Vagina (tissue), 2 donors: ENCODE measurements around the gene PDIA3. TPM values are rescaled to one million over a fixed set of nuclear protein-coding genes. Genes with fewer than 3 reads are reported as not detected.
A peak's percentile ranks its signal among the peaks of the same experiment; 100 is the strongest.
"Not testable (repeated sequence)": the region's sequence is repeated elsewhere in the genome, so short reads cannot be mapped to it uniquely, and the experiment has no call there.

Experiments used
- DNase-seq, 2 donors: peaks; one replicate each; pipeline ENCODE4 v3.0.0-alpha.2; 2017; ENCODE audit errors: extremely low spot score in 2 of 2
- H3K27ac ChIP-seq: fragments of 200-600 bp; sonication (generic); one replicate; pipeline ENCODE4 v1.5.1; 2019
- H3K27me3 ChIP-seq: fragments of 200-600 bp; sonication (generic); one replicate; pipeline ENCODE4 v1.5.1; 2019
- H3K36me3 ChIP-seq, 2 donors: fragments of 200-600 bp; sonication (generic); one replicate each; pipeline ENCODE4 v1.5.1; 2017 to 2019
- H3K4me1 ChIP-seq: fragments of 200-600 bp; sonication (generic); one replicate; pipeline ENCODE4 v1.5.1; 2019
- H3K4me3 ChIP-seq, 2 donors: fragments of 200-600 bp; sonication (generic); 1 replicate in 1 of 2; 2 replicates in 1 of 2; pipeline ENCODE4 v1.5.1; 2016 to 2019
- H3K9me3 ChIP-seq: fragments of 200-600 bp; sonication (generic); one replicate; pipeline ENCODE4 v1.5.1; 2019
- POLR2A ChIP-seq, 2 donors: fragments of 450-650 bp; IDR thresholded peaks; one replicate each; pipeline ENCODE4 v1.6.1; 2017; ENCODE audit warnings: antibody characterized with exemption in 2 of 2, mild to moderate bottlenecking in 2 of 2, moderate library complexity in 2 of 2
- POLR2AphosphoS5 ChIP-seq, 2 donors: sonication (generic); formaldehyde crosslinking; IDR thresholded peaks; one replicate each; pipeline ENCODE4 v1.9.0; 2017; ENCODE audit warnings: antibody characterized with exemption in 2 of 2, mild to moderate bottlenecking in 2 of 2, low read depth in 1 of 2; ENCODE audit not compliant: insufficient read depth in 1 of 2
- intact Hi-C: fragments of 100-400 bp; cut with DNase I; formaldehyde crosslinking; loops from one replicate; pipeline ENCODE4 v1.15.1; 2023
- total RNA-seq: library from RNA; depleted of rRNA; stranded (reverse); fragments of >200 nt; gene quantifications from one replicate; pipeline ENCODE4 v1.2.3, GENCODE V29; 2016
- TF ChIP-seq, protein P1 (sequence below), 3 experiments: fragments of 450-650 bp in 2 of 3; fragments of 200-600 bp in 1 of 3; sonication (generic) in 1 of 3; IDR thresholded peaks; one replicate each; pipeline ENCODE4 v1.5.1; 2017 to 2019; ENCODE audit warnings: antibody characterized with exemption in 3 of 3, mild to moderate bottlenecking in 2 of 3, moderate library complexity in 2 of 3

The PDIA3 gene
- 93.8 TPM for total RNA-seq

GRCh38 chr15:43746245-43746902 is at the start of gene PDIA3:
Gene PDIA3 (plus strand): TSS chr15:43746438. CDS start chr15:43746540, 102 bp downstream.
- Histone ChIP-seq H3K4me1 (peaks cover 47% of the 10 kb centered on the region), H3K4me3 (peak within 1 kb of the TSS; percentile 70 to 71), H3K27ac (peak within 1 kb of the TSS; percentile 89)
- H3K9me3 ChIP-seq, H3K36me3 ChIP-seq, H3K27me3 ChIP-seq, intact Hi-C loops: not testable (repeated sequence)
- peak; percentile 96 for DNase-seq
- peak; percentile 93 to 94 for TF ChIP-seq POLR2A (IDR thresholded peaks at IDR 0.05)
- TF ChIP-seq POLR2AphosphoS5 (IDR thresholded peaks at IDR 0.05; ENCODE audit: insufficient read depth in 1 of 2, low read depth in 1 of 2): peak; percentile 18 to 77

- TF ChIP-seq, protein P1, sequence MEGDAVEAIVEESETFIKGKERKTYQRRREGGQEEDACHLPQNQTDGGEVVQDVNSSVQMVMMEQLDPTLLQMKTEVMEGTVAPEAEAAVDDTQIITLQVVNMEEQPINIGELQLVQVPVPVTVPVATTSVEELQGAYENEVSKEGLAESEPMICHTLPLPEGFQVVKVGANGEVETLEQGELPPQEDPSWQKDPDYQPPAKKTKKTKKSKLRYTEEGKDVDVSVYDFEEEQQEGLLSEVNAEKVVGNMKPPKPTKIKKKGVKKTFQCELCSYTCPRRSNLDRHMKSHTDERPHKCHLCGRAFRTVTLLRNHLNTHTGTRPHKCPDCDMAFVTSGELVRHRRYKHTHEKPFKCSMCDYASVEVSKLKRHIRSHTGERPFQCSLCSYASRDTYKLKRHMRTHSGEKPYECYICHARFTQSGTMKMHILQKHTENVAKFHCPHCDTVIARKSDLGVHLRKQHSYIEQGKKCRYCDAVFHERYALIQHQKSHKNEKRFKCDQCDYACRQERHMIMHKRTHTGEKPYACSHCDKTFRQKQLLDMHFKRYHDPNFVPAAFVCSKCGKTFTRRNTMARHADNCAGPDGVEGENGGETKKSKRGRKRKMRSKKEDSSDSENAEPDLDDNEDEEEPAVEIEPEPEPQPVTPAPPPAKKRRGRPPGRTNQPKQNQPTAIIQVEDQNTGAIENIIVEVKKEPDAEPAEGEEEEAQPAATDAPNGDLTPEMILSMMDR (IDR thresholded peaks at IDR 0.05): no peak
- no peak for TF ChIP-seq POLR2A (IDR thresholded peaks at IDR 0.05)
- no peak for TF ChIP-seq POLR2AphosphoS5 (IDR thresholded peaks at IDR 0.05; ENCODE audit: insufficient read depth in 1 of 2, low read depth in 1 of 2)
- DNase-seq: no peak
- Histone ChIP-seq H3K27me3 (no peaks in the 10 kb centered on the region), H3K36me3 (no peaks in the 10 kb centered on the region), H3K9me3 (no peaks in the 10 kb centered on the region), H3K27ac (no peak overlapping the region), H3K4me3 (no peak overlapping the region), H3K4me1 (no peaks in the 10 kb centered on the region)
- intact Hi-C loops: no loop called here
Observed at GRCh38 chr15:43702174-43702573, 44.1 kb upstream of the PDIA3 start.

- Histone ChIP-seq H3K36me3 (no peaks in the 10 kb centered on the region), H3K9me3 (no peaks in the 10 kb centered on the region), H3K27me3 (no peaks in the 10 kb centered on the region), H3K4me3 (no peak overlapping the region), H3K4me1 (no peaks in the 10 kb centered on the region), H3K27ac (no peak overlapping the region)
- TF ChIP-seq POLR2AphosphoS5 (IDR thresholded peaks at IDR 0.05; ENCODE audit: insufficient read depth in 1 of 2, low read depth in 1 of 2): no peak
- no peak for TF ChIP-seq POLR2A (IDR thresholded peaks at IDR 0.05)
- TF ChIP-seq, protein P1 (IDR thresholded peaks at IDR 0.05): no peak
- intact Hi-C loops: no loop called here
- DNase-seq: no peak
Observed at GRCh38 chr15:43702701-43703424, 43.4 kb upstream of the PDIA3 start.

GRCh38 chr15:43710431-43711131 is 35.7 kb upstream of the PDIA3 start:
- intact Hi-C loops, H3K27ac ChIP-seq, H3K27me3 ChIP-seq, H3K4me3 ChIP-seq, H3K36me3 ChIP-seq, H3K4me1 ChIP-seq, DNase-seq, H3K9me3 ChIP-seq: not testable (repeated sequence)

DNA sequence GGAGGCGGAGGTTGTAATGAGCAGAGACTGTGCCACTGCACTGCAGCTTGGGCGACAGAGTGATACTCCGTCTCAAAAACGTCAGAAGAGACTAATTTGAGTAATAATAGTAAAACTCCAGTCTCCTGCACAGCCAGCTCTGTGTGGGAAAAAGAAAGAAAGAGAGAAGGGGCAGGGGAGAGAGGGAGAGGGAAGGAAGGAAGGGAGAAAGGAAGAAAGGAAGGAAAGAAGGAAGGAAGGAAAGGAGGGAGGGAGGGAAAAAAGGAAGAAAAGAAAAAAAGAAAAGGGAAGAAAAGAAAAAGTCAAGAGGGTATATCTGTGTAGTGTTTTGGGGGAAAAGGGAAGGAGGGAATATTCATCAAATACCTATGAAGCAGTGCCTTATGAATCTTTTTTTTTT is 23.1 kb upstream of the PDIA3 start:
- intact Hi-C loops: no loop called here
- H3K27me3 ChIP-seq: no peaks in the 10 kb centered on the region

DNA sequence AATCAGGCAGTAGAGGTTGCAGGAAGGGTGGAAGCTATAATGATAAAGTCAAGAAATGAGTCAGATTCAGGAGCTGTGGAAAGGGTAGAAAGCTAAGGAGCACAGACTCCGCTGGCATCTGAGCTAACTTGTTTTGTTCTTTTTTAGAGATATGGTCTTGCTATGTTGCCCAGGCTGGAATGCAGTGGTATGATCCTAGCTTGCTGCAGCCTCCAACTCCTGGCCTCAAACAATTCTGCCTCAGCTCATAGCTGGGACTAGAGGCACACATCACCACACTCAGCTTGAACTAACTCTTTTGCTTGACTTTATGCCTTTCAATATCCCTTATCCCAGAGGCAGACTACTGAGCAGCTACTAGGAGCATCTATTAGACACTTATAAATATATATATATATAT is 19.9 kb upstream of the PDIA3 start:
- H3K9me3 ChIP-seq, H3K36me3 ChIP-seq, DNase-seq, H3K4me3 ChIP-seq, H3K27ac ChIP-seq, H3K27me3 ChIP-seq, H3K4me1 ChIP-seq, intact Hi-C loops: not testable (repeated sequence)

More for the DNA sequence above, 23.1 kb upstream of the PDIA3 start:
- no peak for TF ChIP-seq POLR2AphosphoS5 (IDR thresholded peaks at IDR 0.05; ENCODE audit: insufficient read depth in 1 of 2, low read depth in 1 of 2)
- no peak for TF ChIP-seq POLR2A (IDR thresholded peaks at IDR 0.05)
- TF ChIP-seq, protein P1 (IDR thresholded peaks at IDR 0.05): no peak
- Histone ChIP-seq H3K9me3 (no peaks in the 10 kb centered on the region), H3K27ac (no peak overlapping the region), H3K36me3 (no peaks in the 10 kb centered on the region), H3K4me3 (no peak overlapping the region), H3K4me1 (no peaks in the 10 kb centered on the region)
- no peak for DNase-seq

DNA sequence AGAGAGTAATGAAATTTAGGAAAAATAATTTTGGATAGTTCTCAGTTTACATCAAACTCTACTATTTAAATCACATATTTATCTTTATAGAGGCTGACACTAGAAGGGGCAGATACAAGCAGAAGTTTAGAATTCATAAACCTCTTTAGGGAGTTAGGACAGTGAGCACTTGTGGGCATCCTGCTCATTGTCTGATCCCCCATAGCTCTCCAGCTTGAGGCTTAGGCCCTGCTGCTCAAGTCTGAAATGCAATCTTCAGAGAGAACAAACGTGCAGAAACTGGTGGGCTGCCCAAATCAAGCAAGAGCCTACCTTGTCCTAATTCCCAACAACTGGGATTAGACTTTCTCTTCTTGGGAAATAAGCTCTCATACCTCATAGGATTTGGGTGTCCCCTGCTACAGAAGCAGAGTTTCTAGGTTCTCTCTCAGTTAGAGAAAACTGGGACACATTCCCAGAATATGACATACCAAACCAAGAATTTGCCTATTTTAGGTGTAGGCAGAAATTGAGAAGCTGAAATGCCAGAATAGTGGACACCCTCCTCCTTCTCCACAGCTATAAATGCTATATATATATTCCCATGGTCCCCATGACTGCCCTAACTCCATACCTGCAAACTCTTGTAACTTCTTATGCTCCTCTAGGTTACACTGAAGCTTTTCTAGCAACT is 18.0 kb upstream of the PDIA3 start:
- intact Hi-C loops, H3K27me3 ChIP-seq, H3K4me3 ChIP-seq, H3K9me3 ChIP-seq, H3K4me1 ChIP-seq, H3K27ac ChIP-seq, DNase-seq, H3K36me3 ChIP-seq: not testable (repeated sequence)
